Pancreas (tissue), 10 donors: ENCODE measurements around the gene RASSF3. TPM values are rescaled to one million over a fixed set of nuclear protein-coding genes. Genes with fewer than 3 reads are reported as not detected.

Source experiments
- ATAC-seq, 4 donors: fragments of 200-7000 bp; cut with Tn5 transposase; one replicate each; pipeline versions ENCODE4 v1.8.0 to v1.9.1; 2020; ENCODE audit warnings: mild to moderate bottlenecking in 4 of 4, moderate library complexity in 4 of 4
- DNase-seq, 6 donors: peaks; one replicate each; pipeline ENCODE4 v3.0.0-alpha.2; 2020
- FAIRE-seq: peaks from 2 replicates; lab custom pipeline; 2012; peaks lifted over from hg19 to GRCh38; lab: Jason Lieb, UNC
- H3K27ac ChIP-seq, 4 donors: fragments of 200-600 bp; sonication (generic); 1 replicate in 3 of 4; 2 replicates in 1 of 4; pipeline versions ENCODE4 v1.5.0 to v1.8.0; 2020
- H3K27me3 ChIP-seq, 4 donors: fragments of 200-600 bp; one replicate each; pipeline ENCODE4 v1.8.0; 2021
- H3K36me3 ChIP-seq, 3 donors: fragments of 200-600 bp; sonication (generic) in 1 of 3; one replicate each; pipeline versions ENCODE4 v1.5.0 to v1.8.0; 2020 to 2021
- H3K4me1 ChIP-seq, 3 donors: fragments of 200-600 bp; one replicate each; pipeline ENCODE4 v1.8.0; 2021
- H3K4me3 ChIP-seq, 4 donors: fragments of 200-600 bp; sonication (generic) in 2 of 4; one replicate each; pipeline versions ENCODE4 v1.5.0 to v1.8.0; 2020 to 2021
- H3K9me3 ChIP-seq, 4 donors: fragments of 200-600 bp; one replicate each; pipeline ENCODE4 v1.8.0; 2021
- WGBS, 2 donors: extraction: QIAGEN DNeasy Blood & Tissue Kit; methylation state at CpG; one replicate each; pipeline ENCODE4 v1.1.7; 2013; 5-methylcytosine and 5-hydroxymethylcytosine counted together
- intact Hi-C, 3 donors: fragments of 100-400 bp; cut with DNase I; formaldehyde crosslinking; loops; one replicate each; pipeline versions ENCODE4 v1.11.1 to v1.14.2; 2022
- polyA plus RNA-seq, 2 donors: library from polyadenylated mRNA; stranded (reverse); fragments of 200-250 nt; gene quantifications; one replicate each; pipeline ENCODE4 v1.2.3, GENCODE V29; 2013
- total RNA-seq, 6 donors: library from RNA; stranded (reverse); fragmentation: NEBNext Ultra II Directional in 4 of 6; extraction: Animal tissue kit (Norgen Biotek cat#: 25700) in 4 of 6; gene quantifications; one replicate each; pipeline versions ENCODE4 v1.2.1 to v1.2.4, GENCODE V29; 2021 to 2023
- TF ChIP-seq, protein P1 (sequence below), 4 donors: fragments of 200-600 bp; sonication (generic) in 3 of 4; IDR thresholded peaks; one replicate each; pipeline versions ENCODE4 v1.5.0 to v1.8.0; 2021; ENCODE audit warnings: antibody characterized with exemption in 4 of 4
- donor health status: healthy with polysubstance abuse.
- donor health status: DM: no; HTN: no; CAD: no; lungs with moderate emphysema.
- donor health status: DM: no; HTN: no; CAD: no.
- donor health status: control.
- donor health status: control.
- donor health status: Bipolar disorder and iron deficiency.
- donor health status: DM: yes; HTN: yes; CAD: no.
- donor health status: DM: no; HTN: no; CAD: no.
- donor health status: DM: no; HTN: no; CAD: no.
- donor health status: DM: yes; HTN: yes; CAD: no.

Gene RASSF3
- total and polyA plus RNA-seq, 8 donors = 5.2 to 36.5 (median 21.5) TPM

DNA sequence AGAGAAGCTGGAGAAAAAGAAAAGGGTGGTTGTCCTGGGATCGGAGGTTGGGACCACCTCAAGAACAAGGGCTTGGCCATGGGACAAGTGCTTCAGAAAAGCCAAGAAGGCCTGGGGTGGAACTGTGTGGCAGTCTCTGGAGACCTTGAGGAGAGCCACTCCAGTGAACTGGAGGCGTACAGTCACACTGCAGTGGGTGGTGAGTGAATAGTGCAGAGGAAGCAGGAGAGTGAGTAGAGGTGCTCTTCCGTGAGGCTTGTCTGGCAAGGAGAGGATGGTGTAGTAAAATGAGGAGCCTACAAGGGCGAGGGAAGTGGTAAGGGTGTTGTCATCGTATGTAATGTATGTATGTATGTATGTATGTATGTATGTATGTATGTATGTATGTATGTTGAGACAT lies 20.9 kb downstream of the RASSF3 start:
- WGBS, 2 donors = 95 to 96% methylated on average over 5 of the region's 5 CpGs
- no peaks in the 10 kb centered on the region for H3K9me3 ChIP-seq
- H3K36me3 ChIP-seq = no peaks in the 10 kb centered on the region
- no peak for DNase-seq
- peaks cover 0 to 19% (median 4%) of the 10 kb centered on the region in 3 donors for H3K4me1 ChIP-seq
- intact Hi-C loops = no loop called here
- ATAC-seq = no peak
- TF ChIP-seq, protein P1, sequence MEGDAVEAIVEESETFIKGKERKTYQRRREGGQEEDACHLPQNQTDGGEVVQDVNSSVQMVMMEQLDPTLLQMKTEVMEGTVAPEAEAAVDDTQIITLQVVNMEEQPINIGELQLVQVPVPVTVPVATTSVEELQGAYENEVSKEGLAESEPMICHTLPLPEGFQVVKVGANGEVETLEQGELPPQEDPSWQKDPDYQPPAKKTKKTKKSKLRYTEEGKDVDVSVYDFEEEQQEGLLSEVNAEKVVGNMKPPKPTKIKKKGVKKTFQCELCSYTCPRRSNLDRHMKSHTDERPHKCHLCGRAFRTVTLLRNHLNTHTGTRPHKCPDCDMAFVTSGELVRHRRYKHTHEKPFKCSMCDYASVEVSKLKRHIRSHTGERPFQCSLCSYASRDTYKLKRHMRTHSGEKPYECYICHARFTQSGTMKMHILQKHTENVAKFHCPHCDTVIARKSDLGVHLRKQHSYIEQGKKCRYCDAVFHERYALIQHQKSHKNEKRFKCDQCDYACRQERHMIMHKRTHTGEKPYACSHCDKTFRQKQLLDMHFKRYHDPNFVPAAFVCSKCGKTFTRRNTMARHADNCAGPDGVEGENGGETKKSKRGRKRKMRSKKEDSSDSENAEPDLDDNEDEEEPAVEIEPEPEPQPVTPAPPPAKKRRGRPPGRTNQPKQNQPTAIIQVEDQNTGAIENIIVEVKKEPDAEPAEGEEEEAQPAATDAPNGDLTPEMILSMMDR (IDR thresholded peaks at IDR 0.05) = no peak
- no peaks in the 10 kb centered on the region for H3K27me3 ChIP-seq
- no peak for FAIRE-seq
- H3K27ac ChIP-seq = no peak overlapping the region
- H3K4me3 ChIP-seq = no peak overlapping the region

DNA sequence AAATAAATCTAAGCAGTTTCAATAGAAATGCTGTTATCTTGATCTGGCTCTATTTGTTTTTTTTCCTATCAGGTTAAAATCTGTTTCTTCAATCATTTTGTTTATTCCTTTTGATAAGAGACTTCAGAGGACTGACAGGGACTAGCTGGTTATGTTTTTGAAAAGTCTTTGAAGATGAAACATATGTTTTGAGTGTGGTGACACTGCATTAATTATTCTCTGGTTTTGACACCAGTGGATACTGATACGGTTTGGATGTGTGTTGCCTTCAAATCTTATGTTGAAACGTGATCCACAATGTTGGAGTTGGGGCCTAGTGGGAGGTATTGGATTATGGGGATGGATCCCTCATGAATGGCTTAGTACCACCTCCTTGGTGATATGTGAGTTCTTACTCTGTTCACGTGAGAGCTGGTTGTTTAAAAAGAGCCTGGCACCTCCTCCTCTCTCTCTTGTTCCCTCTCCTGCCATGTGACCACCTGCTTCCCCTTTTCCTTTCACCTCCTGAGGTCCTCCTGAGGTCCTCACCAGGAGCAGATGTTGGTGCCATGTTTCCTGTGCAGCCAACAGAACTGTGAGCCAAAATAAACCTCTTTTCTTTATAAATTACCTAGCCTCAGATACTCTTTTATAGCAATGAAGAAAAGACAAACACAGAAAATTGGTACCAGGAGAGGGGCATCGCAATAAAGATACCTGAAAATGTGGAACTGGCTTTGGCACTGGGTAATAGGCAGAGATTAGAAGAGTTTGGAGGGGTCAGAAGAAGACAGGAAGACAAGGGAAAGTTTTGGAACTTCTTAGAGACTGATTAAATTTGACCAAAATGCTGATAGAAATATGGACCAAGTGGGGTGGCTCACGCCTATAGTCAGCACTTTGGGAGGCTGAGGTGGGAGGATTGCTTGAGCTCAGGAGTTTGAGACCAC lies 23.0 kb downstream of the RASSF3 start:
- FAIRE-seq (no peak), ATAC-seq (no peak), DNase-seq (no peak)
- Histone ChIP-seq H3K4me3 (no peak overlapping the region), H3K36me3 (no peaks in the 10 kb centered on the region), H3K27me3 (no peaks in the 10 kb centered on the region), H3K4me1 (peaks cover 0 to 15% (median 8%) of the 10 kb centered on the region in 3 donors), H3K9me3 (no peaks in the 10 kb centered on the region), H3K27ac (peak overlapping the region in 2 of 4 donors; percentile 0 to 60)
- TF ChIP-seq, protein P1 (IDR thresholded peaks at IDR 0.05) = no peak
- intact Hi-C loops = no loop called here
- WGBS, 2 donors = 94 to 95% methylated on average over 5 of the region's 5 CpGs

DNA sequence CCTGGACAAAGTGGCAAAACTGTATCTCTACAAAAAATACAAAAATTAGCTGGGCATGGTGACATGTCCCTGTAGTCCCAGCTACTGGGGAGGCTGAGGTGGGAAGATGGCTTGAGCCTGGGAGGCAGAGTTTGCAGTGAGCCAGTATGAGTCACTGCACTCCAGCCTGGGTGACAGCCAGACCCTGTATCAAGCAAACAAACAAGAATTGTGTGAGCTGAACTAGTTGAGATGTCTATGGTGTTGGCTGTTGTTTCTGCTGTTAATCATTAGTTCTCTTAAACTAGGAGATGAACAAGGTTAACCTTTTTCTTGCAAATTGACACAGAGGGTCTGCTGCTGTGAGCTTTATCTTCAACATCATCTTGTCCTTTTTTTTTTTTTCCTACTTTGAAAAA lies 23.6 kb downstream of the RASSF3 start:
- H3K4me3 ChIP-seq = no peak overlapping the region
- peaks cover 3 to 16% (median 8%) of the 10 kb centered on the region in 3 donors for H3K4me1 ChIP-seq
- peak in 5 of 6 donors; percentile 55 to 74 (median 68) for DNase-seq
- no peak for FAIRE-seq
- intact Hi-C loops = no loop called here
- TF ChIP-seq, protein P1 (IDR thresholded peaks at IDR 0.05) = no peak
- no peaks in the 10 kb centered on the region for H3K36me3 ChIP-seq
- H3K27me3 ChIP-seq = no peaks in the 10 kb centered on the region
- no peaks in the 10 kb centered on the region for H3K9me3 ChIP-seq
- H3K27ac ChIP-seq = peak overlapping the region in 2 of 4 donors; percentile 0 to 60
- ATAC-seq = peak; percentile 93 to 94 (median 94)

DNA sequence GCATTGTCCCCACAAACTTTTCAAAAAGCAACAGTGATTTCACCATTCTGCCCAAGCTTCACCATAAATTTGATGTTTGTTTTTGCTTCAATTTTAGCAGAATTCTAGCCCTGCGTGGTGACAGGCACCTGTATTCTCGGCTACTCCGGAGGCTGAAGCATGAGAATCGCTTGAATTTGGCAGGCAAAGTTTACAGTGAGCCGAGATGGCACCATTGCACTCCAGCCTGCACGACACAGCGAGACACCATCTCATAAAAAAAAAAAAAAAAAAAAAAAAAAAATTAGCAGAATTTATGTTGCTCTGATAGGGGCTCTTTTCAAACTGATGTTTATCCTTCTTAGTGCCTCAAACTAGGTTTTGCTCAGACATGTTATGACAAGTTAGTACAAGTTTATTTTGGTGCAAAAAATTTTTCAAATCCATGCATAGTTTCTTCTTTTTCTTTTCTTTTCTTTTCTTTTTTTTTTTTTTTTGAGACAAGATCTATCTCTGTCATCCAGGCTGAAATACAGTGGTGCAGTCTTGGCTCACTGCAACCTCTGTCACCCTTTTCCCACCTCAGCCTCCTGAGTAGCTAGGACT lies 24.3 kb downstream of the RASSF3 start:
- 78 to 80% methylated on average over 7 of the region's 7 CpGs for WGBS, 2 donors
- Histone ChIP-seq H3K4me3 (no peak overlapping the region), H3K27ac (peak overlapping the region in 1 of 4 donors; percentile 0), H3K4me1 (peaks cover 10 to 22% (median 11%) of the 10 kb centered on the region in 3 donors), H3K36me3 (no peaks in the 10 kb centered on the region), H3K9me3 (no peaks in the 10 kb centered on the region), H3K27me3 (no peaks in the 10 kb centered on the region)
- ATAC-seq (no peak), FAIRE-seq (no peak), DNase-seq (no peak)
- TF ChIP-seq, protein P1 (IDR thresholded peaks at IDR 0.05) = no peak
- intact Hi-C loops = no loop called here
